ENCODE data around the gene RDH5.

RDH5 gene

DNA sequence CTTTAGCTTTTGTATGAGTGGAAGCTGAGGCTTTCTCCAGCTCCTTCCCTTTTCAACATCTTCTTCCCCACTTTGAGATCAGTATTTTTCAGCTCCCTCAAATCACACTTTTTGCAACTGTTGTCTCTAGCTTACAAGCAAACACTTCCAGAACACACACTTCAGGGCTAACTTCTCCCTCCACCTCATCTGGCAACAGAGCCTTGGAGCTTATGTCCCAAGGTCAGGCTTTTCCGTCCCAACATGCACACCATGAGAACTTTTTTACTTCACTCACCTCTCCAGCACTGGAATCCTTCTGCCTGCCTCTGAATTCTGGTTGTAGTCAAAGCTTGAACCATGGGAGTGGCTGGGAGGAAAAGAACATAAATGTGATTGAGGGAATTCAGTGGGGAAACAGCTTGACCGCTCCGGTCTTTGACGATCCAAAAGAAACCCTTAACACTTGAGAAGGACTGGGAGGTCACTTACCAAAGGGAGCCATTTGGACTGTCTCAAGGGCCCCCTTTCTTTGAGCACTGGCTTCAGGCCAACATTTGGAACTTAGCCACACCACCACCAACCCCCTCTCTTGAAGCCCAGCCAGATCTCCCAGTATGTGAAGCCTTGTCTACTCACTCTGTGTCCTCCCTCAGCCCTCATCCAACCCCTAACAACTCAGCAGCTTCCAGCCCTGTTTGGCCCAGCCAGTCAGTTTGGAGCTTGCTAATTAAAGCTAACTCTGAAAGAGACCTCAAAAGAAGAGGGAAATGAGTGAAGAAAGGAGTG is 8.2 kb upstream of the RDH5 start:
- in situ Hi-C loops (cut with MboI; ENCODE audit: low sequenced_read_pairs) = no loop called here

DNA sequence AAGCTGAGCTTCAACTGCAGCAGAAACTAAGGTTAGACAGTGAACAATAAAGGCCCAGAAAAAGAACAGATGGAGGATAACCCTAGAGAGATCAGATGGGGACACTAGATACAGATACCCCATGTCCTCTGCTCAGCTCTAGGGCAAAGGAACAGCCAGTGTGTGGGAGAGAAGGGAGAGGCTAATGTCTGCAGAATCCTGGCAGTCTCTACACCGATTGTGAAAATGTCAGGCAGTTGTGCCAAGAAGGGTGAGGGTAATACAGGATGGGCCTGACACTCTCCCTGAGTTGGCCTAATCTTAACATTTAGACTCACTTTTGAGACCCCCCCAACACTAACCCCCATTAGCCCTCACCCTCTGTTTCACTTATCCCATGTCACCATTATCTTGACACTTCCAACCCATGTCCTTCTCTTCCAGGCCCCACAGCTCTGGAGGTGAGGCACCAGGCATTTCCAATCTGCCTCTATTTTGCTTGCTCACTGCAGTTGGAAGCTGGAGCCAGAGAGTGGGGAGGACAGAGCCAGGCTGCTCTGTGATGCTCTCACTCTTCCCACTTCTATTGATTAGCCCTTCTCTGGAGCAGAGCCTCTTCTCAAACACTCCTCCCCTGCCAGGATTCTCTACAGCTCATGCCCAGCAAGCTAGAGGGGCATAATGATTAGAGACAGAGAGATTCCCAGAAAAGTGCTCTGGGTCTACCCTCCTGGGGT is 7.3 kb upstream of the RDH5 start:
- in situ Hi-C loops (cut with MboI; ENCODE audit: low sequenced_read_pairs) = no loop called here

DNA sequence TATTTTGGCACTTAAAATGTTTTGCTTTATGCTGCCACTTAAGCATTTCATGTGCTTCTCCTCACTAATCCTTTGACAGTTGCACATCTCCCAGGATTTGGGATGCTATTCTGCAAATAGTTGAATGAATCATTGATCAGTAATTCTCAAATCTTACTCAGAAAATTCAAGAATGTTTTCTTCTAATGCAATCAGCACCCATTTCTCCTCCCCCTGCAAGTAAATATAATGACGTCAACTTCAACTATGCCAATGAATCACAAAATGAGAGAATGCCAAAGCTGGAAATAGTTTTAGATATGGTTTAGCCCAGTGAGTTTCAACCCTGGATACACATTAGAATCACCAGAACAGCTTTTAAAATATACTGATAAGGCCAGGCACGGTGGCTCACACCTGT is 6.5 kb upstream of the RDH5 start:
- in situ Hi-C loops (cut with MboI; ENCODE audit: low sequenced_read_pairs) = no loop called here

DNA sequence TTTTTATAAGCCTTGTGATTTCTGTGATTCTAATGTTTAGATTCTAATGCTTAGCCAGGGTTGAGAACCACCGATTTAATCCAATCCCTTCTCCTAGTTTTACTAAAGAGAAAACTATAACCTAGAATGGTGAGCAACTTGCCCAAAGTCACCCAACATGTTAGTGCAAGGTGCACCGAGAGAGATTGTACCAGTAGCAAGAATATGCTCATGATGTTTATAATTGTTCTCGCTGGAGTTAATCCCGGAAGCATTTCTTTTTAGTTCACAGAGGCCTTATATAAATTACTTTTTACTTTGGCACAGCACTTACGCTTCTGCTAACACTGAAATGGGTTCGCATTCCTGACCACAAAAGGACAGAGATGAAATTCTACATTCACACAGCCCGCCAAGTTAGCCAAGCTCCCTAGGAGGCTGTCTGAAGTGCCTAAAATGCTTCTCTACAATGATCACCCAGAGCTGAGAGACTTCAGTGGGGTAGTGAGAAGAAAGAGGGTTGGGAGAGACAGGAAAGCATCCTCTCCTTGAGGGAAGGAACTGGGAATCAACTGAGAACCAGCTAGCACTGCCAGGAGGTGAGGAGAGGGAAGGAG is 4.9 kb upstream of the RDH5 start:
- in situ Hi-C loops (cut with MboI; ENCODE audit: low sequenced_read_pairs) = no loop called here

DNA sequence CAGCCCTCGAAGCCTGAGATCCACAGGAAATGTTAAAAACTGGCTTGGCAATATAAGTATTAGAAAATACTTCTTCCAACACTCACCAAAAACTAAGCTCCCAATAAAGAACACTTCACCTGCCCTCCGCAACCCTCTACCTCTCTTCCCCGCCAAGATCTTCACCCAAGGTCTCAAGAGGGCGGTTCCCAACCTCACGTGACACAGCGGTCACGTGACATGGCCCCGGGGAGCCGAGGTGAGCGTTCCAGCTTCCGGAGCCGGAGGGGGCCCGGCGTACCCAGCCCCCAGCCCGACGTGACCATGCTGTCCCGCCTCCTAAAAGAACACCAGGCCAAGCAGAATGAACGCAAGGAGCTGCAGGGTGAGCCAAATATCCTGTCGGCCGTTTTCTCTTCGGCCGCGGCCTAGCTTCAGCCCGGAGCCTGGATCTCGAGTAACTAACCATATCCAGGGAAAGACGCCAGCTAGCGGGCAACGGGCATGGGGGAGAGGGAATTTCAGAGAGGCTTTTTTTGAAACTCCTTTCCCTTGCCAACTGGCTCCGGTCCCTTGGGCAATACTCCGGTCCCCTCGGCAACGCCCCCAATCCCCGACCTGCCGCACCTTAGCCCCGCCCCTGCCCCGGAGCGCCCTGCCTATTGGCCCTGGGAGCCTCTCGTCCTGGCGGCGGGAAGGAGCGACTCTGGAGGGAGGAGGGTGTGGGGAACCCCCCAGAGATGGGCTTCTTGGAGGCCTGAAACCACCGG is 4.2 kb upstream of the RDH5 start, which contains the start of gene BLOC1S1:
TSS of gene BLOC1S1 (plus strand) at position 214 of the 749 bp plus-strand sequence. CDS start at position 220, 6 bp downstream.
- in situ Hi-C loops (cut with MboI; ENCODE audit: low sequenced_read_pairs) = no loop called here

DNA sequence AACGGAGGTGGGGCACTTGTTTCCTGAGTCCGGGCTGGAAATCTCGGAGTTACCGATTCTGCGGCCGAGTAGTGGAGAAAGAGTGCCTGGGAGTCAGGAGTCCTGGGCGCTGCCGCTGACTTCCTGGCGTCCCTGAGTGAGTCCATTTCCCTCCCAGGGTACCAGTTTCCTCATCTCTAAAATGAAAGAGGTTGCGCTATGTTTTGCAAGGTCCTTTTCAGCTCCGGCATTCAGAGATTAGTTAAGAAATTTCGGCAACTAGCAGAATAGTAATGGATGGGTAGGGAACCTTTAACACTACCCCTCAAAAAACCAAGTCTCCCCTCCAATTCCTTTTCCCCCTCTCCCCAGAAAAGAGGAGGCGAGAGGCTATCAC is 3.6 kb upstream of the RDH5 start:
- in situ Hi-C loops (cut with MboI; ENCODE audit: low sequenced_read_pairs) = no loop called here

DNA sequence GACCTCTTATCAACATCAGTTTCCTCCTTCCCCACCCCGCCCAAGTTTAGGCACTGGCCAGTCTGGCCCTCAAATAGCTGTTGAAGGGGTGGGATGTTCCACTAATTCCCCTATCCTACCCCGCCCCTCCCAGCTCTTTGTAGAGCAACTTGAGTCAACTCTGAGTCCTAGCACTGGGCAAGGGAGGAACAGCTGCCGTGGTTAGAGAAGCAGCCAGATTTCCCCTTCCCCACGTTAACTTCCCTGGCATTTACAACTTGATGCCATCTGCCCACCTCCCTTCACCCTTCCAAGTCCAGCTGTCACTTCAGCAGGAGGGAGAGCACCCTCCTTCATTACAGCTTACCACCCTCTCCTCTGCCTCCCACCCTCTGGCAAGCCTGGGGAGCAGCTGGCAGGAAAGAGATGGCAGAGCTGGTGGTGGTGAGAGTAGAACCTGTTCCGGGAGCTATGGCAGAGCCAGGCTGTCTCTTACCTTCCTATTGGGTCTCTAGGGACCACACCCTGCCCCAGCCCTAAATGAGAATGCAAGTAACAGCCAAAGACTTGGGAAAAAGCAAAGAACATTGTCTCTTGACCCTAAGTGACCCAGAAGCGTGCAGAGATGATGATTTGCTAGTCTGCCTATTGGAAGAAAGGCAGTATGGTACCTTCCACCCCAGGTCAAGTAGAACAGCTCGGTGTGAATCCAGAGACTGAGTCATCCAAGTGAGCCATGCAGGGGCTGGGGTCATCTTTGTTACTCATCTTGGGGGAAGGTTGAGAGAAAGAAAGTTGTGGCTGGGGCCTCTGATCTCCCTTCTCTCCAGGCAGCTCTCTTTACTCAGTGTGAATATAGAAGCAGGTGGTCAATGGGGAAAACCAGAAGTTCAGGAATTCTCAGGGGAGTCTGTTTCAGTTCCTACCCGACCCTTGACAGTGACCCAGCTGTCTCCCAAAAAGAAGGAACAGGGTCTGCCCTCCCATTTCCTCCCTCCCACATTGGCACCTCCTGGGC is 2.9 kb upstream of the RDH5 start:
- in situ Hi-C loops (cut with MboI; ENCODE audit: low sequenced_read_pairs) = no loop called here

DNA sequence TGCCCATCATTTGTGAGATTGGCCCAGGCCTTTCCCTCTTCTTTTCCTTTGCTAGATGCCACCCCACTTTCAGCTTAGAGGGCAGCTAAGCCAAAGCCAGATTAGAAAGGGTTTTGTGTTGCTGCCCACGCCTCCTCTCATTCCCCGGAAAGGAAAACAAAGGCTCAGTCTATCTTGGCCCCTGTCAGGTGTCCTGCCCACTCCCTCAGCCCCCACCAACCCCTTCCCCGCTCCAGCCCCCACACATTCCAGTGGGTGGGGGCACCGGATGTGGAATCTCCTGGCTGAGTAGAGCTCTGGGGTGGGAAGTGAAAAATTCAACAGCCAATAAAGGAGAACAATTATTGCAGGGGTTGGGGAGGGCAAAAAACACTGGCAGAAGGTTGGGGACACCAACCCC is 2.2 kb upstream of the RDH5 start:
- in situ Hi-C loops (cut with MboI; ENCODE audit: low sequenced_read_pairs) = no loop called here

DNA sequence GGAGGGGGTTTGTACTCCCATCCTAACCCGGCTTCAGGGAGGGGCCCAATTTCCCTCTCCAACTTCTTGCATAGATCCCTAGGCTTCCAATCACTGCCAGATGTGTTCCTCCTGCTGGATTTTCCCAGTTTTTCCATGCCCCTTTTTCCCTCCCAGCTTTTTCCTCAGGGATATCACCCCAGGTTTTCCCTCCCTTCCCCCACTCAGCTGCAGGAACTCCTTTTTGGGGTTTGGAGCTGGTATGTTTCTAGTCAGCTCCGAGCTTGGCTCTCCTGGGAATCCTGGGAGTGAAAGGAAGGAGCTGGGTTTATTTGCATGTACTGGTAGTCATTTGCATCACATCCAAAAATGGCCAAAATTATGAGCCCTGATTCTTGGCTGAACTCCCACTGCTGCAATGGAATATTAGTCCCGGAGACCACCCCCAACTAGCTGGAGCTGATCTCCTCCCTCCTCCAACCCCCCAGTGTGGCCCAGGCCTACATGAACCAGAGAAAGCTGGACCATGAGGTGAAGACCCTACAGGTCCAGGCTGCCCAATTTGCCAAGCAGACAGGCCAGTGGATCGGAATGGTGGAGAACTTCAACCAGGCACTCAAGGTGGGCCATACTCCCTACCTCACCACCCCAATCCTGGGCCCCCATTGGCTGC is 1.4 kb upstream of the RDH5 start:
- in situ Hi-C loops (cut with MboI; ENCODE audit: low sequenced_read_pairs) = no loop called here

DNA sequence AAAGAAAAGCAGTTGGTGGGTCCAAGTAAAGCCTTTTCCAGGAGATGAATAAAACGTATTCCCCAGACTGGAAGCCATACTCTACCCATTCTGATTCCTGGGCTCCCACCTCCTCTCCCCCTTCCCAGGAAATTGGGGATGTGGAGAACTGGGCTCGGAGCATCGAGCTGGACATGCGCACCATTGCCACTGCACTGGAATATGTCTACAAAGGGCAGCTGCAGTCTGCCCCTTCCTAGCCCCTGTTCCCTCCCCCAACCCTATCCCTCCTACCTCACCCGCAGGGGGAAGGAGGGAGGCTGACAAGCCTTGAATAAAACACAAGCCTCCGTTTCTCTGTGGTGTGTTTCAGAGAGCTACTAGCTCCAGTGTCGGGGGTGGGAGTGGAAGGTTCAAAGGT is 822 bp upstream of the RDH5 start:
- in situ Hi-C loops (cut with MboI; ENCODE audit: low sequenced_read_pairs) = no loop called here

DNA sequence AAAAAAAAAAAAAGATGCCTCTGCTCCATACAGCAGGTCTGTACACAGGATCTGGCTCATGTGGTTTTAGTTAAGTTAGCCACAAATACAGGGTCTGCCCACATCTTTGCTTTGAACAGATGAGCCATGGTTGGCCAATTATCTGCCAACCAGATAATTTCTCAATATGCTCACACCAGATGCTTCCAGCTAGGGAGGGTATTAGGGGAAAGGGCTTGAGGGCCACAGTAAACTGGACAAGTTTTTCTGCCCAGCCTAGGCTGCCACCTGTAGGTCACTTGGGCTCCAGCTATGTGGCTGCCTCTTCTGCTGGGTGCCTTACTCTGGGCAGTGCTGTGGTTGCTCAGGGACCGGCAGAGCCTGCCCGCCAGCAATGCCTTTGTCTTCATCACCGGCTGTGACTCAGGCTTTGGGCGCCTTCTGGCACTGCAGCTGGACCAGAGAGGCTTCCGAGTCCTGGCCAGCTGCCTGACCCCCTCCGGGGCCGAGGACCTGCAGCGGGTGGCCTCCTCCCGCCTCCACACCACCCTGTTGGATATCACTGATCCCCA is 776 bp downstream of the RDH5 start:
- in situ Hi-C loops (cut with MboI; ENCODE audit: low sequenced_read_pairs) = no loop called here

DNA sequence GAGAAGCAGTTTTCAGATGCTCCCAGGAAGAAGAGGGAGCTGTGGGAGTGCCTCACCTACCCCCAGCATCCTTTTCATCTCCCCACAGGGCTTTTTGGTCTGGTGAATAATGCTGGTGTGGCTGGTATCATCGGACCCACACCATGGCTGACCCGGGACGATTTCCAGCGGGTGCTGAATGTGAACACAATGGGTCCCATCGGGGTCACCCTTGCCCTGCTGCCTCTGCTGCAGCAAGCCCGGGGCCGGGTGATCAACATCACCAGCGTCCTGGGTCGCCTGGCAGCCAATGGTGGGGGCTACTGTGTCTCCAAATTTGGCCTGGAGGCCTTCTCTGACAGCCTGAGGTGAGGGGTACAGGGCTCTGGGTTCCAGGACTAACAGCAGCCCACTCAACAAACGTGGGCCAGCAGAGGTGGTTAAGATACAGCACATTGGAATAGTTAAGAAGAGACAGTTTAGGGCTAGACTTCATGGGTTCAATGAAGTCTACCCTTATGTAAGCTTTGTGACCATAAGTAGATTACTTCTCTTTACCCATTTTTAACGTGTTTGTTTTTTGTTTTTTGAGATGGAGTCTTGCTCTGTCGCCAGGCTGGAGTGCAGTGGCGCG is 1.5 kb downstream of the RDH5 start:
- in situ Hi-C loops (cut with MboI; ENCODE audit: low sequenced_read_pairs) = no loop called here

DNA sequence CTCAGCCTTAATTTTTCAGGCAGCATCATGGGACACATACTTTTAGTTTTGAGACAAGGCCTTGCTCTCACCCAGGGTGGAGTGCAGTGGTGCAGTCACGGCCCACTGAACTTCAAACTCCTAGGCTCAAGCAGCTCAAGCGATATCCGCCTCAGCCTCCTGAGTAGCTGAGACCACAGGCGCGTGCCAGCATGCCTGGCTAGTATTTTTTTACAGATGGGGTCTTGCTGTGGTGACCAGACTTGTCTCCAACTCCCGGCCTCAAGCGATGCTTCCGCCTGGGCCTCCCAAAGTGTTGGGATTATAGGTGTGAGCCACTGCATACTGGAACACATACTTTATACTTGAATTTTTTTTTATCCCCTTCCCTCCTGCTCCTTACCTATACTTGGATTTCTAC is 2.8 kb downstream of the RDH5 start:
- in situ Hi-C loops (cut with MboI; ENCODE audit: low sequenced_read_pairs) = no loop called here

DNA sequence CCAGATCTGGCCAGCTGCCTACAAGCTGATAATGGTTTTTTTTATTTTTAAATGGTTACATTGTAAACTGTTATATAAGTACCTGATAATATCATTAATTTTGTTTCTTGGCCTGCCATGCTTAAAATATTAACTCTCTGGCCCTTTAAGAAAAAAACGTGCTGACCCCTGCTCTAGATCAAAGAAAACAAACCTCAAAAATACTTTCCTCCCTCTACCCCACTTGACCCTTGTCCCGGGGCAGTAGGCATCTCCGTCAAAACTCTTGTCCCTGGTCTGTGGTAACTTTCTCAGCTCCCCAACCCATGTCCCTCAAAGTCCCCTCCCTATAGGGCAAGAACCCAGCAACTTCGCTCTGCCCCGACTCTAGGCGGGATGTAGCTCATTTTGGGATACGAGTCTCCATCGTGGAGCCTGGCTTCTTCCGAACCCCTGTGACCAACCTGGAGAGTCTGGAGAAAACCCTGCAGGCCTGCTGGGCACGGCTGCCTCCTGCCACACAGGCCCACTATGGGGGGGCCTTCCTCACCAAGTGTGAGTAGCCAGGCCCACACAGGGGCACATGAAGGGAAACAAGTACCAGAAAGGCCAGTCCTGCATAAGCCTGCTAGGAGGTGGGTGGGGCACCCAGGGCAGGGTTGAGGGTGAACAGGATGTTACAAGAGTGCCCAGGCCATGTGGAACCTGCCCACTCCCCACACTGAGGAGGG is 3.5 kb downstream of the RDH5 start:
- in situ Hi-C loops (cut with MboI; ENCODE audit: low sequenced_read_pairs) = no loop called here

DNA sequence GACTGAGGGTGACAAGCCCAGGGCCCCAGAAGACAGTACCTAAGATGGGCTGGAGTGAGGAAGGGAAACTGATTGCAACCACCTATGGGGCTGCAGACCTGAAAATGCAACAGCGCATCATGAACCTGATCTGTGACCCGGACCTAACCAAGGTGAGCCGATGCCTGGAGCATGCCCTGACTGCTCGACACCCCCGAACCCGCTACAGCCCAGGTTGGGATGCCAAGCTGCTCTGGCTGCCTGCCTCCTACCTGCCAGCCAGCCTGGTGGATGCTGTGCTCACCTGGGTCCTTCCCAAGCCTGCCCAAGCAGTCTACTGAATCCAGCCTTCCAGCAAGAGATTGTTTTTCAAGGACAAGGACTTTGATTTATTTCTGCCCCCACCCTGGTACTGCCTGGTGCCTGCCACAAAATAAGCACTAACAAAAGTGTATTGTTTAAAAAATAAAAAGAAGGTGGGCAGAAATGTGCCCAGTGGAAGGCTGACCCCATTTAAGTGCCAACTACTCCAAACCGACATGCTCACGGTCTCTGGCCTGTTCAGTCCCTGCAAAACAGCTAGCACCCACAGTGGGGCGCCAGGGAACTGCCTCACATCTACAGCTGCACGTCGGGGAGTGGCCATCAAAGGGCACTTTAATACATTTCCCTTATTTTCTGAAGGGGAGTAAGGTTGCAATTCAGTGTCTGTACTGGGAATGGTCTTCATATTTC is 4.2 kb downstream of the RDH5 start:
- in situ Hi-C loops (cut with MboI; ENCODE audit: low sequenced_read_pairs) = no loop called here

DNA sequence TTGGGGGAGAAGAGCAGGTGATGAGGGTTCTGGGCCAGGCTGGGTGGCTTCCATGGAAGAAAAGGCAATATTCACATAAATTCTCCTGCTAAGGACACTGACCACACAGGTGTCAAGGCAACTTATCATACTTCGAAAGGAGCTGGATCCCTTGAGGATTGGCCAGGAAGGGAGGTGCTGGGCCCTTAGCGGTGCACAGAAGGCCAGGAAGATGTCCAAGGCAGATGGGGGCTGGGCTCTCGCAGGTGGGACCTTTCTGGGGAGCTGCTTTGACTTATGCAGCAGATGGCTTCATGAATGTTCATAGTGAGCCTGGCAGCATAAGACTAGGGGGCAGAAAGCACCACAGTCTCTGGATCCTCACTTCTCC is 4.7 kb downstream of the RDH5 start:
- in situ Hi-C loops (cut with MboI; ENCODE audit: low sequenced_read_pairs) = no loop called here

DNA sequence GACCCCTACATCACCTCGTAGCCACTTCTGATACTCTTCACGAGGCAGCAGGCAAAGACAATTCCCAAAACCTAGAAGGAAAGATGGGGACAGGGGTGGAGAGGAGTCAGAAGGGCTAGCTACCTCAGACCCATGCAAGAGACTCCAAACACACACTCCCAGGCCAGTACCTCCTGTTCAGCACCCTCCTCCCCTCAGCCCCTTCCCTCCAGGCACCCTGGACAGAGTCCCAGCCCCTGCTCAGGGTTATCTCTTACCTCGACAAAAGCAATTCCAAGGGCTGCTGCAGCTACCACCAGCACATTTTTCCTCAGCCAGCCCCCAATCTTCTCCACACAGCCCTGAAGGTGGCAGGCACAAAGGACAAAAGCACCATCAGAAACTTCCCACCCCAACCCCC is 5.4 kb downstream of the RDH5 start:
- in situ Hi-C loops (cut with MboI; ENCODE audit: low sequenced_read_pairs) = no loop called here

DNA sequence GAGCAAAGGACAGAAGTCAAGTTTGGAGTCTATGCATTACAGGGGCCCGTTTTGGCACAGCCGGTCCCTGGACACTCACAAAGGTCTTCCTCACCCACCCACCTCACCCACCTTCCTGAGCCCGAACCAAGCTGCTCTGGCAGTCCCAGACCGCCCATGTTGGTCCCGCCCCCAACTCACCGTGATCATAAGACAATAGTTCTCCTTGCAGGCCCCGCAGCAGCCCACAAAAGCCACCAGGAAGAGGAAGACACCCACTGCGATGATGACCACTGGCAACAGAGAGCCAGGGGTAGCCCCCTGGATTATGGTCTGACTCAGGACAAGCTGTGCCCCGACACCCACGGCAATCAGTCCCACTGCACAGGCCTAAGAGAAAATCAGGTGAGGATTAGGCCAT is 6.8 kb downstream of the RDH5 start:
- in situ Hi-C loops (cut with MboI; ENCODE audit: low sequenced_read_pairs) = no loop called here

Measured in hTERT RPE-1 (cell line).